ENCODE results near the gene HACE1. TPM values are rescaled to one million over a fixed set of nuclear protein-coding genes. Genes with fewer than 3 reads are reported as not detected.
"Not testable (repeated sequence)": the region's sequence is repeated elsewhere in the genome, so short reads cannot be mapped to it uniquely, and the experiment has no call there.

HACE1 gene, protein sequence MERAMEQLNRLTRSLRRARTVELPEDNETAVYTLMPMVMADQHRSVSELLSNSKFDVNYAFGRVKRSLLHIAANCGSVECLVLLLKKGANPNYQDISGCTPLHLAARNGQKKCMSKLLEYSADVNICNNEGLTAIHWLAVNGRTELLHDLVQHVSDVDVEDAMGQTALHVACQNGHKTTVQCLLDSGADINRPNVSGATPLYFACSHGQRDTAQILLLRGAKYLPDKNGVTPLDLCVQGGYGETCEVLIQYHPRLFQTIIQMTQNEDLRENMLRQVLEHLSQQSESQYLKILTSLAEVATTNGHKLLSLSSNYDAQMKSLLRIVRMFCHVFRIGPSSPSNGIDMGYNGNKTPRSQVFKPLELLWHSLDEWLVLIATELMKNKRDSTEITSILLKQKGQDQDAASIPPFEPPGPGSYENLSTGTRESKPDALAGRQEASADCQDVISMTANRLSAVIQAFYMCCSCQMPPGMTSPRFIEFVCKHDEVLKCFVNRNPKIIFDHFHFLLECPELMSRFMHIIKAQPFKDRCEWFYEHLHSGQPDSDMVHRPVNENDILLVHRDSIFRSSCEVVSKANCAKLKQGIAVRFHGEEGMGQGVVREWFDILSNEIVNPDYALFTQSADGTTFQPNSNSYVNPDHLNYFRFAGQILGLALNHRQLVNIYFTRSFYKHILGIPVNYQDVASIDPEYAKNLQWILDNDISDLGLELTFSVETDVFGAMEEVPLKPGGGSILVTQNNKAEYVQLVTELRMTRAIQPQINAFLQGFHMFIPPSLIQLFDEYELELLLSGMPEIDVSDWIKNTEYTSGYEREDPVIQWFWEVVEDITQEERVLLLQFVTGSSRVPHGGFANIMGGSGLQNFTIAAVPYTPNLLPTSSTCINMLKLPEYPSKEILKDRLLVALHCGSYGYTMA
- total RNA-seq = 10 to 100 TPM in 1 of 2 donors, 1 to 10 TPM in 1; 8.3 to 10.8 TPM
- long read RNA-seq, full-length matches to known transcripts = 4 of 7 reads
- long read RNA-seq, partial matches to known transcripts = 1 of 7 reads
- long read RNA-seq, other reads (novel, unspliced or antisense) = 2 of 7 reads

DNA sequence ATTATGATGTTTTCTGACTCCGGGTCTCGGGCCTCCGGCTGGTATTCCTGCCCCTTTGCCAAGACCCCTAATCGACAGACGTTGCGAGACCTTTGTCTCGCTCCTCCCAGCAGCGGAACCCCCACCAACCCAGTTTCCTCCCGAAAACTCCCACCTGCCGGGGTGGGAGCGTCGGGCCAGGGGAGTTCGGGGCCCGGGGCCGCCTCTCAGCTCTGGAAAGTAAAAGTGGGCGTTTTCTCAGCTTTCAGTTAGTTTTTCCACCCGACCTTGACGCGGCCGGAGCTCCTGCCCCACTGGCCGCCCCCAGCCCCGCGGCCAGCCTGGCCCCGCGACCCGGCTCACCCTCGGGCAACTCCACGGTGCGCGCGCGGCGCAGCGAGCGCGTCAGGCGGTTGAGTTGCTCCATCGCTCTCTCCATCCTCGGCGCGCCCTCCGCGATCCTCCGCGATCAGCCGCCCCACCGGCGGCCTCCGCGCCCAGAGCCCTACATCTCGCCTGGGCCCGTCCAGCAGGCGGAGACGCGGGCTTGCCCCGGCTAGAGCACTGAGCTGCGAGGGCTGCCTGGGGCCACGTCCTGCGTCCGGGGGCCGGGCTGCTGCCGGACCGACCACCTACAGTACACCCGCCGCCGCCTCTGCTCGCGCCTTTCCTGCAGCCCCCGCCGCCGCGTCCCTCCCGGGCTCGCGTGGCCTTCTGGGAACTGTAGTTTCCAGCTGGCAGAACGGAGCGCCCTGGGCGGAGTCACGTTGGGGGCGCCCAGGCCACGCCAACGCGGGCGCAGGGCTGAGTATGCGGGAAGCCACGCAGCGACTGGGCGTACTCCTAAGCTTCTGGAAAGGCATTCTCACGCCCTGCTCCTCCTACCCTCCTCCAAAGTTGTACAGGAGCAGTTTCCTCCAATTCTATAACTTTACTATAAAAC is at the start of gene HACE1:
Gene HACE1 (minus strand): TSS at position 695 of the 922 bp plus-strand sequence. CDS start 277 bp downstream, at position 418.
- ATAC-seq (peak; percentile 100), DNase-seq (peak; percentile 95)
- intact Hi-C loops (cut with DNase I) = no loop called here

DNA sequence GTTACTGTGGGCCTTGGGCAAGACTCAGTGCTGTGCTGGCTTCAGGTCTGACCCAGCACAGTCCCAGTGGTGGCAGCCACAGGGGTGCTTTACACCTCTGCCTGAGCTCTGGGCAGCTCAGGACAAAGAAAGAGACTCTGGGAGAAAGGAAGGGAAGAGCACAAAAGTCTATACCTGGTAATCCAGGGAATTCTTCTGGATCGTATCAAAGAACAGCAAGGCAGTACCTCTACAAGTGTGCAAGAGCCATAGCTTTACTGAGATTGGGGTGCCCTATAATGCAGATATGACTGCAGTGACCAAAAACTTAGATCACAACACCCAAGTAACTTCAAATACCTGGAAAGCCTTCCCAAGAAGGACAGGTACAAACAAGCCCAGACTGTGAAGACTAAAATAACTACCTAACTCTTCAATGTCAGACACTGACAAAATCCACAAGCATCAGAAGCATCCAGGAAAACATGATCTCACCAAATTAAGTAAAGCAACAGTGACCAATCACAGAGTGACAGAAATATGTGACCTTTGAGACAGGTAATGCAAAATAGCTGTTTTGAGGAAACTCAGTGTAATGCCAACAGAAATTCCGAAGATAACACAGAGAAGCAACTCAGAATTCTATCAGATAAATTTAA is 49.3 kb upstream of the HACE1 start:
- intact Hi-C loops (cut with DNase I) = no loop called here
- ATAC-seq = no peak

DNA sequence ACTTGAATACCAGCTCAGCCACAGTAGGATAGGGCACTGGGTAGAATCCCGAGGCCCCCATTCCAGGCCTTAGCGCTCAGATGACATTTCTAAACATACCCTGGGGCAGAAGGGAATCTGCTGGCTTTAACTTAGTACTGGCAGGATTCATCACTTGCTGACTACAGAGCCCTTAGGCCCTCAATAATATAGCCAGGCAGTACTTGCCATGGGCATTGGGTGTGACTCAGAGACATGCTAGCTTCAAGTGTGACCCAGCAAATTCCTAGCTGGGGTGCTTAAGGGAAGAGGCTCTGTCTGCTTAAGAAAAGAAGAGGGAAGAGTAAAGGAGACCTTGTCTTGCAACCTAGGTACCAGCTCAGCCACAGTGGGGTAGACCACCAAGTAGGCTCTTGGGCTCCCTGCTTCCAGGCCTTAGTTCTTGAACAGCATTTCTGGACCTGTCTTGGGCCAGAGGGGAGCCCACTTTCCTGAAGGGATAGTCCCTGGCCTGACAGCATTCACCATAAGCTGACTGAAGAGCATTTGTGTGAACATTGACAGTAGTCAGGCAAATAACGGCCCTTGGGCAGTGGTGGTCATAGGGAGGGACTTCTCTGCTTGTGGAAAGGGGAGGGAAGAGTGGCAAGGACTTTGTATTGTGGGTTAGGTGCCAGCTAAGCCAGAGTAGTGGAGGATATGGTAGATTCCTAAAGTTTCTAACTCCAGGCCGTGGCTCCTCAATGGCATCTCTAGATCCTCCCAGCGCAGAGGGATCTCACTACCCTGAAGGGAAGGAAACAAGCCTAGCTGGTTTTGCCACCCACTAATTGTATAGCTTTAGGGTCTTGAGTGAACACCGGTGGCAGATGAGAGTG is 48.5 kb upstream of the HACE1 start:
- ATAC-seq (no peak), DNase-seq (no peak)
- intact Hi-C loops (cut with DNase I) = no loop called here

More for the DNA sequence above, 49.3 kb upstream of the HACE1 start:
- no peak for DNase-seq

DNA sequence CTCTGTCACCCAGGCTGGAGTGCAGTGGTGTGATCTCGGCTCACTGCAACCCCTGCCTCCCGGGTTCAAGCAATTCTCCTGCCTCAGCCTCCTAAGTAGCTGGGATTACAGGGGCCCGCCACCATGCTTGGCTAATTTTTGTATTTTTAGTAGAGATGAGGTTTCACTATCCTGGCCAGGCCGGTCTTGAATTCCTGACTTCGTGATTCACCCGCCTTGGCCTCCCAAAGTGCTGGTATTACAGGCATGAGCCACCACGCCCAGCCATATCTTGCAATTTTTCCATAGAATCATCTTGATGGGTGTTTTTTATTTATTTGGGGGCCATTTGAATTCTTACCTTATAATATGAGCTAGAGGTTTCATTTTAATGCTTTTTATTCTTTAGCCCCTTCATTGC is 39.2 kb upstream of the HACE1 start:
- DNase-seq; ATAC-seq; intact Hi-C loops (cut with DNase I): not testable (repeated sequence)

DNA sequence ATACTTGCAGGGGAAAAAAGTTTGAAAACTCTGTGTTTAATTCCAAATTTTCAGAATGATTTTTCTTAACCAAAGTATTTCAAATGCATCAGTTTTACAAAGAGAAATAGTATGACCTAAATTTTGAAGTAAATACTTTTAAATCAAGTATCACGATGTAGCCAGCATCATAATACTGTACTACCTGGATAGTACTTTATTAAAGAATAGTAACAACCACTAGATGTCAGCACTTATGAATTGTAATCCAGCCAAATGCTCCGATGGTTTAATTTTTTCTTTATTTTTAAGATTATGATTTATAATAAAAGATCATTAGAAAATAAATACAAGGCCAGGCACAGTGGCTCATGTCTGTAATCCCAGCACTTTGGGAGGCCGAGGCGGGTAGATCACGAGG is 37.2 kb upstream of the HACE1 start:
- no peak for ATAC-seq
- intact Hi-C loops (cut with DNase I) = no loop called here

DNA sequence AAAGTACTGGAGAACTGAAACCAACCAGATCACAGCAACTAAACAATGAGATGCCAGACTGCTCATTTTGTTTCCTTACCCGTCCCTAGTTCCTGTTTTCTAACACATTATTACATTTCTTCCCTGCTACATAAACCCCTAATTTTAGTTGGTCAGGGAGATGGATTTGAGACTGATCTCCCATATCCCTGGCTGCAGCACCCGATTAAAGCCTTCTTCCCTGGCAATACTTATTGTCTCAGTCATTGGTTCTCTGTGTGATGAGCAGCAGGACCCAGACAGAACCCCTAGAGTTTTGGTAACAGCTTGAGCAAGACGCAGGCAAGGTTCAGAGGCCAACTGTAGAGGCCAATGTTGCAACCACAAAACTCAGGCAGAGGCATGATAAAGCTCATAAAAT is 28.3 kb upstream of the HACE1 start:
- intact Hi-C loops (cut with DNase I) = no loop called here
- ATAC-seq (no peak), DNase-seq (no peak)

More for the DNA sequence above, 37.2 kb upstream of the HACE1 start:
- DNase-seq = no peak

DNA sequence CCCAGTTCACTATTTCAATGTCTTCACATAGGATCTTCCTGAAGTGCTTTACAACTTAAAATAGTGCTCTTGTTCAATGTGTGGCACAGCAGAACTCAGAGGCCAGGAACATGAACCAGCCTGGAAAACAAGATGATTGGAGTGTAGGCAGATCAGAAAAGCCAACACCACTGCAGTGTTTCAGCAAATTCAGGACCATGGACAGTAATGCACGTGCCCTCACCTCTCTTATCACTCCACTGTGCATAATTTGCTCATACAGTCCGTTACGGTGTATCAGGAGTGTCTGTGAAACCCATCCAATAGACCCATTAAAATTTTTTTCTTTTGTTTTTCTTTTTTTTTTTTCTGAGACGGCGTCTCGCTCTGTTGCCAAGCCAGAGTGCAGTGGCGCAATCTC is 27.6 kb upstream of the HACE1 start:
- DNase-seq = no peak
- intact Hi-C loops (cut with DNase I) = no loop called here
- no peak for ATAC-seq

DNA sequence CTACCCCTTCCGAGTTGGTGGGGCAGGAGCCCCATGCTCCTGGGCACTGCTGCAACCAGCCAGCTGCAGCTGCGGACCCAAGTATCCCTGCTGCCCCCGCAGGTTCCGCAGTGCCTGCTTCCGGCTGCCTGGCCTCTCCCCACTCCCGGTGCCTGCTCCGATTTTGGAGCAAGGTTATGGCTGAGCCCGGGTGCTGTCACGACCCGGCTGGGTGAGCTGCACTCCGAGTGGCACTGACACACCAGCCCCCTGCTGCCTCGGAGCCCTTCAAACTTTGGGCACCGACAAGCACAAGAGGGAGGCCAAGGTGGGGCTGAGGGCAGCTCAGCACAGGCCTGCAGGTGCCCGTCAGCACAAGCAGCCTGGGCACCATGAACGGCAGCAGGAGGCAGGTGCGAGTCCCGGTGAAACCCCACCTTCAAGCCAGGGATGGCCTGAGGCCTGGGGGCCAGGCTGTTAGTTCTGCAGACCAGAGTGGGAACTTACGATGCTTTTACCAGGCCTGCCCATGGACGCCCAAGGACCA is 25.9 kb upstream of the HACE1 start:
- DNase-seq (no peak), ATAC-seq (no peak)
- intact Hi-C loops (cut with DNase I) = no loop called here

DNA sequence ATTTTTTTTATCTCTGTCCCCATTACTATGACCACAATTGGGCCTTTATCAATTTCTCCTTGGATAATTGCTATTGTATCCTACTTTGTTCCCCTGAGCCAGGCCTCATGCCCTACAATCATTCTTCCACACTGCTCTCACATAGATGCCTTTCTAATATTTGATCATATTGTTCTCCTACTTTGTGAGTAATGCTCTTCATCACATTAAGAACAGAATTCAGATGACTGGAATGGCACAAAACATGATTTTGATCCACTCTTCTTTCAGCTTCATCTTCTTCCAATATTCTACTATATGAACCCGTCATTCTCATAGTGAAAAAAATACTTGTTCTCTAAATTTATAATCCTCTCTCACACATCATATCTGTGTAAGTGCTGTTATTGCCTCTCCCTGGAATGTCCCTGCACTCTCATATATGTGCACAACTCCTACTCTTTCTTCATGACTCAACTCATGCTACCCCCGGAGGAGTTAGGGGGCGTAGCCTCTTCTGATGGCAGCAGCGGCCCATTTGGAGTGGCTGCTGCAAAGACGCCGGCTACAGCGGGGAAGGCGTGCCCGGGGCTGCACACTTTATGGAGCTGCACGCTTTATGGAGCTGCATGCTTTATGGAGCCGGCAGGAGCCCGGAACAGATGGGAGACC is 25.3 kb upstream of the HACE1 start:
- intact Hi-C loops (cut with DNase I) = no loop called here
- DNase-seq = no peak
- ATAC-seq = no peak

DNA sequence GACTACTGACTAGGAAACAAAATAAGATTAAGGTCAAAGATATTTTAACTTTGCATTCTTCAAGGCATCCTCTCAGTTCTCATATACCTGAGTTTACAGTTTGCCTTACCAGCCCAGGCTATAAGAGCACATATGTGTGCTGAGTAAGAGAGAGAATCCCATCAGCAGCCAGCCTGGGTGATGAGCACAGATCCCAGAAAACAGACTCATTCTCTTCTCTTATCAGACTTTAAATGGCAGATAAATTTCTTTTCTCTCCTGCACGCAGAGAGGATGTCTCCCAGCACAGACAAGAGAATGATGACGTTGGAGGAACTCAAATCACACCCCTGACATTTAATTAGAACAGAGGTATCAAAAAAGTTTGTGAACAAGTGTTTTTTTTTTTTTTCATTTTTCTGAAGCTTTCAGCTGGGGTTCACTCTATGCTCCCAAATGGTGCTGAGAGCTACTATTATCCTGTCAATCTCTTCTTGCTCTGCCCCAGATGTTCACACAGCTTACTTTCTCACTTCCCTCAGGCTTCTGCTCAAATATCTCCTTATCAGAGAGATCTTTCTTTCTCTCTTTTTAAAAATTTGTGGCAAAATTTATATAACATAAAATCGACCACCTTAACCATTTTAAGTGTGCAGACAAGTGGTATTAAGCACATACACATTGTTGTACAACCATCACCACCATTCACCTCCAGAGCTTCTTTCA is 22.4 kb upstream of the HACE1 start:
- intact Hi-C loops (cut with DNase I) = no loop called here
- no peak for ATAC-seq
- DNase-seq = no peak

DNA sequence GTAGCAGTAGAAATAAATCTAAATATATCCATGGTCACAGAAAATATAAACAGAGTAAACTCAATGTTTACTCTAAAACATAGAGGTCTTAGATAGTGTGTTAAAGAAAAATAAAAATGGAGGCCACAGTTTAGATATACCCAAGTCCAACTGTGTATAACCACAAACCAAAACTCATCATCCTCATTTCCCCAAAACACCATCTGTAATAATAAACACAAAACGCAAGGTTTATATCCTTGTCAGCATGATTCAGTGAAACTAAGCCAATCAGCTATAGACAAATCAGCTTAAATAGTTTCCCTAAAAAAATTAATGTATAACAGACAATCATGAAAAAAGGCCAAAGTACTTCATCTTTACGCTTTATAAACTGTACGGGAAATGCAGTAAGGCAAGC is 2.7 kb upstream of the HACE1 start:
- no peak for ATAC-seq
- DNase-seq = no peak
- intact Hi-C loops (cut with DNase I) = no loop called here

DNA sequence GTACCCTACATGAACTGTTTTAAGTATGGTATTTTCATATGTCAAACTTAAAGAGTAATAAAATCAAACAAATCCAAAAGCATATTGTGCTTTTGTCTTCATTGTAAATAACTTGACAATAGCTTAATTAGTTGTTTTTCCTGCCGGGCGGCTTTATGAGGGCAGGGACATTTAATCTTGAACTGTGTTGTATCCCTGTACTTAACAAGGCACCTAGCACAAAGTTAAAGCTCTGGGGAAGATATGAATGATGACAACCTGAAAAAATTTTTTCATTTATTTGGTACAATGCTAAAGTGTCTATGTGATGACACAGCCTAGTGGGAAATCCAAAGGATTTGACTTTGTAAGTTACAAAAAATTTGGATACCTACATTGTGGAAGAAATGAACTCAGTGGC is 502 bp upstream of the HACE1 start:
- ATAC-seq (no peak), DNase-seq (no peak)
- intact Hi-C loops (cut with DNase I) = no loop called here

DNA sequence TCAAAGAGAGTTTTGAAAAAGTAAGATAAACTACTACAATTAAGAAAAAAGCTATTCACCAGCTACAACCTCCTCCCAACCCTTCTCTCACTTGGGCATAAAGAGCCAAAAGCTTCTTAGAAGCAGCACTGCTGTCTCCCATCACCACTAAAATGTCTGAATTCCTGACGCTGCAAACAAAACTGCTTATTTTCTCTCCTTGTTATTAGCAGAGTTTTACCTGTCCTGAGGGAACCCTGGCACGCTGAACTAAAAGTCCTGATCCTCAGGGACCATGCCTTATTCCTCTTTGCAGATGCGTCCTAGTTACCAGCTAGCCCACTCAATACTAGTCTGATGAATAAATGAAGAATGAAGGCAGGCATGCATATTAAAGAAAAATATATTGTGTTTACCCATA is 1.1 kb downstream of the HACE1 start:
- no peak for DNase-seq
- intact Hi-C loops (cut with DNase I) = no loop called here

DNA sequence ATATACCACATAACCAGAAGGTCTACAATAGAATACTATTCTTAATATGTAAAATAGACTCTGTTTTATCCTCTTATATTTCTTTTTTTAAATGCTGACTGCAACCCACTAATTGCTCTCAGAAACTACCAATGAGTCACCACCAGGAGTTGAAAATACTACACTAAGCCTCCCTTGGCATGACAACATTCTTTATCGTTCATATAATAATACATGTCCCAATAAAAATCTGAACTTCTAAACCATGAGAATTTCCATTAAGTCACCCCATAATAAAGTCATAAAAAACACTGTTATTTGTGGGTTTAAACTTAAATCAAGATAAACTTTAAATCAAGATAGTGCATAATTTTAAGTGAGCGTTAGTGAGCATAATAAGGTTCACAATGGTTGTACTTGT is 4.2 kb downstream of the HACE1 start:
- ATAC-seq = no peak
- DNase-seq = no peak
- intact Hi-C loops (cut with DNase I) = no loop called here

More for the DNA sequence above, 1.1 kb downstream of the HACE1 start:
- no peak for ATAC-seq

DNA sequence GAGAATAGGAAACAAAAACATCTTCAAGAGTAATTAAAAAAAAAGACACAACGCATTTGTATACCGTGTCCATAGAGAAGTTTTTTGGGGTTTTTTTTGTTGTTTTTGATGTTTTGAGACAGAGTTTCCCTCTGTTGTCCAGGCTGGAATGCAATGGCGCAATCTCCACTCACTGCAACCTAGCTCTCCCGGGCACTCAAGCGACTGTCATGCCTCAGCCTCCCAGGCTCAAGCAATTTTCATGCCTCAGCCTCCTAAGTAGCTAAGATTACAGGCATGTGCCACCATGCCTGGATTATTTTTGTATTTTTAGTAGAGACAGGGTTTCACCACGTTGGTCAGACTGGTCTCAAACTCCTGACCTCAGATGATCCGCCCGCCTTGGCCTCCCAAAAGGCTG is 12.0 kb downstream of the HACE1 start:
- DNase-seq; intact Hi-C loops (cut with DNase I); ATAC-seq: not testable (repeated sequence)

DNA sequence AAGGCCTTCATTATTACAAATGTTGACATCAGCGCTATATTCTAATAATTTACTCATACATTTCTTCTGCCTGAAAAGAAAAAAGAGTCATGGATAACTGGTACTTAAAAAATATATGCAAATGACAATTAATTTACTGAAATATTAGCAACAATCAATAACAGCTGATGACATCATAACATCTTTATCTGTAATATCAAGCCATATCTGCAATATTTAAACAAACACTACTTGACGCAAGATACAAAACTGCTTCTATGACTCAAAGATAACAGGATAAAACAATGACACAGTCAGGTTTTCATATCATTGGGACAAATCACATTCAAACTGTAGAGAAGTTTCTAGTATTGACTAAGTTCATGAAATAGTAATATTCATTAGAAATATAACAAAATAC is 16.5 kb downstream of the HACE1 start:
- intact Hi-C loops (cut with DNase I) = no loop called here
- DNase-seq (no peak), ATAC-seq (no peak)

Data from left cardiac atrium (tissue), 4 donors.